Right lobe of liver (tissue), 6 donors: ENCODE results near the gene RFX3. TPM values are rescaled to one million over a fixed set of nuclear protein-coding genes. Genes with fewer than 3 reads are reported as not detected.

Source experiments
- ATAC-seq, 4 donors: fragments of 200-7000 bp; cut with Tn5 transposase; one replicate each; pipeline ENCODE4 v1.9.1; 2020; ENCODE audit warnings: mild to moderate bottlenecking in 4 of 4, moderate library complexity in 4 of 4
- DNase-seq, 3 donors: peaks; one replicate each; pipeline ENCODE4 v3.0.0-alpha.2; 2020
- H3K27ac ChIP-seq, 3 donors: fragments of 200-600 bp; one replicate each; pipeline ENCODE4 v1.8.0; 2022
- H3K27me3 ChIP-seq, 2 donors: fragments of 200-600 bp; one replicate each; pipeline ENCODE4 v1.8.0; 2022
- H3K36me3 ChIP-seq, 4 donors: fragments of 200-600 bp; sonication (generic) in 1 of 4; one replicate each; pipeline versions ENCODE4 v1.5.1 to v1.8.0; 2017 to 2022; ENCODE audit warnings: control low read depth in 1 of 4
- H3K4me1 ChIP-seq, 4 donors: fragments of 200-600 bp; sonication (generic) in 1 of 4; one replicate each; pipeline versions ENCODE4 v1.5.1 to v1.8.0; 2017 to 2022; ENCODE audit warnings: control low read depth in 1 of 4
- H3K4me3 ChIP-seq, 3 donors: fragments of 200-600 bp; one replicate each; pipeline ENCODE4 v1.8.0; 2022
- H3K9me3 ChIP-seq, 4 donors: fragments of 200-600 bp; sonication (generic) in 1 of 4; one replicate each; pipeline versions ENCODE4 v1.5.1 to v1.8.0; 2017 to 2022; ENCODE audit warnings: control low read depth in 1 of 4
- CTCF ChIP-seq, 4 donors: fragments of 200-600 bp in 3 of 4; fragments of 450-650 bp in 1 of 4; IDR thresholded peaks; one replicate each; pipeline versions ENCODE4 v1.5.1 to v1.8.0; 2016 to 2022; ENCODE audit warnings: antibody characterized with exemption in 4 of 4, mild to moderate bottlenecking in 2 of 4
- POLR2A ChIP-seq: fragments of 450-650 bp; IDR thresholded peaks from one replicate; pipeline ENCODE4 v1.6.1; 2017; ENCODE audit warnings: antibody characterized with exemption, mild to moderate bottlenecking
- WGBS: methylation state at CpG from one replicate; pipeline ENCODE4 v1.1.6; 2018; ENCODE audit warnings: low coverage, low lambda C conversion rate; ENCODE audit not compliant: insufficient coverage; ENCODE audit errors: missing lambda C conversion rate; 5-methylcytosine and 5-hydroxymethylcytosine counted together
- intact Hi-C, 2 donors: fragments of 100-400 bp; cut with DNase I; formaldehyde crosslinking; loops; one replicate each; pipeline versions ENCODE4 v1.11.2 to v1.14.1; 2022
- total RNA-seq, 6 experiments: library from RNA; depleted of rRNA in 2 of 6; stranded (reverse); fragments of >200 nt in 2 of 6; fragmentation: NEBNext Ultra II Directional in 3 of 6; extraction: Animal tissue kit (Norgen Biotek cat#: 25700) in 3 of 6; gene quantifications; one replicate each; pipeline versions ENCODE4 v1.1.0 to v1.2.4, GENCODE V29; 2016 to 2023
- donor health status: DM: no; HTN: yes; CAD: no.
- donor health status: DM: no; HTN: no; CAD: no.
- donor health status: DM: no; HTN: no; CAD: no.
- donor health status: DM: no; HTN: yes; CAD: no.
- donor health status: DM: no; HTN: yes; CAD: no.

Gene RFX3
- total RNA-seq, 6 experiments from 2014 or later = 1.4 to 2.5 (median 1.8) TPM

DNA sequence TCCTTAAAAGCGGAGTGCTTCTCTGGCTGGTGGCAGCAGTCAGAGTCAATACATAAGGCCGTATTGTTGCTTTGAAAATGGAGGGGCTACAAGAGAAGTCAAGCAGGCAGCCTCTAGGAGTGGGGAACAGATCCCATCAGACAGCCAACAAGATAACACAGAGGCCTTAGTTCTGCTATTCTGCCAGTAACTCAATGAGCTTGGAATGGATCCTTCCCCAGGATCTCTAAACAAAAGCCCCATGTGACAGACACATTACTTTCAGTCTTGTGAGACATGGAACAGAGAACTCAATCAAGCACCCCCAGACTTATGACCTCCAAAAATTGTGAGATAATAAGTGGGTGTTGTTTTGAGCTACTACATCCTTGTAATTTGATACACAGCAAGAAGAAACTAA lies 158.6 kb downstream of the RFX3 start:
- no peaks in the 10 kb centered on the region for H3K4me1 ChIP-seq
- no peak overlapping the region for H3K27ac ChIP-seq
- no peaks in the 10 kb centered on the region for H3K27me3 ChIP-seq
- WGBS = 79% methylated on average over 2 of the region's 2 CpGs
- no peak overlapping the region for H3K4me3 ChIP-seq
- ATAC-seq (no peak), DNase-seq (no peak)
- no peaks in the 10 kb centered on the region for H3K36me3 ChIP-seq
- TF ChIP-seq CTCF (IDR thresholded peaks at IDR 0.05) = no peak
- TF ChIP-seq POLR2A = no peak
- intact Hi-C loops = no loop called here
- no peaks in the 10 kb centered on the region for H3K9me3 ChIP-seq

DNA sequence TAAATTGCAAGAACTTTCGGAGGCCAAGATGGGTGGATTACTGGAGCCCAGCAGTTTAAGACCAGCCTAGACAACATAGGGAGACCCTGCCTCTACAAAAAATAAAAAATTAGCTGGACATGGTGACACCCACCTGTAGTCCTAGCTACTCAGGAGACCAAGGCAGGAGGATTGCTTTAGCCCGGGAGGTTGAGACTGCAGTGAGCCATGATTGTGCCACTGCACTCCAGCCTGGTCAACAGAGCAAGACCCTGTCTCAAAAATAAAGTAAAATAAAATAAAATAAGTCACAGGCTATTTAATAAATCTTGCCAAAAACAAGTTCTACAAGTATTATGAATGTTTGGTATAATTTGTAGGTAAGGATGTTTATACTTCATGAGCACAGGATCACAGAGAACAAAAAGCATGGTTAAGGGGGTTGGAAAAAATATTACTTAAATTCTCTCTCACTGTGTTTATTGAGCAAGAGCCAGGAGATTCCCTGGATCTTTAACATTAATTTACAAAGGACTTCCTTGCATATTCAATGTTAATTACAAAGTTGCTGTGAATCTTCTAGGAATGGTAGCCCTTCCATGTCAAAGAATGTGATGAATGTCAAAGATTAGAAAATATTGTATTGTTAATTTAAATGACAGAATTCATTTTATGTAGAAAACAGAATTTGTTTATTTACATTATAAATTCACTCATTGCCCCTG lies 164.0 kb downstream of the RFX3 start:
- Histone ChIP-seq H3K9me3 (no peaks in the 10 kb centered on the region), H3K36me3 (no peaks in the 10 kb centered on the region), H3K4me1 (peaks cover 0 to 14% (median 0%) of the 10 kb centered on the region in 4 donors), H3K27me3 (no peaks in the 10 kb centered on the region), H3K4me3 (no peak overlapping the region), H3K27ac (no peak overlapping the region)
- DNase-seq = no peak
- TF ChIP-seq CTCF (IDR thresholded peaks at IDR 0.05) (no peak), POLR2A (no peak)
- no peak for ATAC-seq
- intact Hi-C loops = no loop called here
- WGBS = 100% methylated on average over 1 of the region's 2 CpGs

DNA sequence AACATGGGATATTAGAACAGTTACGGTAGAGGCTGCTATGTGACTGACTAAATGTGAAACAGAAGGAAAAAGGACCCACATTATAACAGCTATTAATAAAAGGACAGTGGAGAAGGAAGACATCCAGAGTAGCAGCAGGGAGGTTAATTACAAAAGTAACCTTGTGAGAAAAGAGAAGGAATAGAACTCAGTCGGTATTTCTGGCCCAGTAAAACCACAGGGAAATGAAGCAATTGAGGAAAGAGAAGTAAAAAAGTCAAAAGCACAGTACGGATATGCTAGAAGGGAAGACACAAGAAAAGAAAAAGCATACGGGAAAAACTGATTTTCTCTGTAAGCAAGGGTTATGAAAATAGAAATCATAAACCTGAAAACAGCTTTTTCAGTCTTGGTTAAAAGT lies 164.7 kb downstream of the RFX3 start:
- TF ChIP-seq CTCF (IDR thresholded peaks at IDR 0.05) = no peak
- no peak for TF ChIP-seq POLR2A
- intact Hi-C loops = no loop called here

GRCh38 chr9:3360245-3360644 lies 165.6 kb downstream of the RFX3 start:
- Histone ChIP-seq H3K4me1 (peaks cover 0 to 14% (median 0%) of the 10 kb centered on the region in 4 donors), H3K4me3 (no peak overlapping the region), H3K9me3 (no peaks in the 10 kb centered on the region), H3K27ac (no peak overlapping the region), H3K36me3 (no peaks in the 10 kb centered on the region), H3K27me3 (no peaks in the 10 kb centered on the region)
- DNase-seq (no peak), ATAC-seq (peak in 2 of 4 donors; percentile 43 to 72)
- intact Hi-C loops = no loop called here
- TF ChIP-seq POLR2A (no peak), CTCF (IDR thresholded peaks at IDR 0.05) (no peak)

More for the DNA sequence above, 164.7 kb downstream of the RFX3 start:
- ATAC-seq = peak in 1 of 4 donors; percentile 31
- DNase-seq = no peak
- H3K9me3 ChIP-seq = no peaks in the 10 kb centered on the region
- no peak overlapping the region for H3K27ac ChIP-seq
- WGBS = 78% methylated on average over 4 of the region's 4 CpGs
- no peak overlapping the region for H3K4me3 ChIP-seq
- no peaks in the 10 kb centered on the region for H3K36me3 ChIP-seq
- H3K4me1 ChIP-seq = peaks cover 0 to 14% (median 0%) of the 10 kb centered on the region in 4 donors
- H3K27me3 ChIP-seq = no peaks in the 10 kb centered on the region
